ENCODE results near the gene RAB3IL1.
A peak's percentile ranks its signal among the peaks of the same experiment; 100 is the strongest.
"Not testable (repeated sequence)": the region's sequence is repeated elsewhere in the genome, so short reads cannot be mapped to it uniquely, and the experiment has no call there.

The RAB3IL1 gene, protein sequence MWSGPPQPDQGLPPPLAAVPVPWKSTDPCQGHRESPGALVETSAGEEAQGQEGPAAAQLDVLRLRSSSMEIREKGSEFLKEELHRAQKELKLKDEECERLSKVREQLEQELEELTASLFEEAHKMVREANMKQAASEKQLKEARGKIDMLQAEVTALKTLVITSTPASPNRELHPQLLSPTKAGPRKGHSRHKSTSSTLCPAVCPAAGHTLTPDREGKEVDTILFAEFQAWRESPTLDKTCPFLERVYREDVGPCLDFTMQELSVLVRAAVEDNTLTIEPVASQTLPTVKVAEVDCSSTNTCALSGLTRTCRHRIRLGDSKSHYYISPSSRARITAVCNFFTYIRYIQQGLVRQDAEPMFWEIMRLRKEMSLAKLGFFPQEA

DNA sequence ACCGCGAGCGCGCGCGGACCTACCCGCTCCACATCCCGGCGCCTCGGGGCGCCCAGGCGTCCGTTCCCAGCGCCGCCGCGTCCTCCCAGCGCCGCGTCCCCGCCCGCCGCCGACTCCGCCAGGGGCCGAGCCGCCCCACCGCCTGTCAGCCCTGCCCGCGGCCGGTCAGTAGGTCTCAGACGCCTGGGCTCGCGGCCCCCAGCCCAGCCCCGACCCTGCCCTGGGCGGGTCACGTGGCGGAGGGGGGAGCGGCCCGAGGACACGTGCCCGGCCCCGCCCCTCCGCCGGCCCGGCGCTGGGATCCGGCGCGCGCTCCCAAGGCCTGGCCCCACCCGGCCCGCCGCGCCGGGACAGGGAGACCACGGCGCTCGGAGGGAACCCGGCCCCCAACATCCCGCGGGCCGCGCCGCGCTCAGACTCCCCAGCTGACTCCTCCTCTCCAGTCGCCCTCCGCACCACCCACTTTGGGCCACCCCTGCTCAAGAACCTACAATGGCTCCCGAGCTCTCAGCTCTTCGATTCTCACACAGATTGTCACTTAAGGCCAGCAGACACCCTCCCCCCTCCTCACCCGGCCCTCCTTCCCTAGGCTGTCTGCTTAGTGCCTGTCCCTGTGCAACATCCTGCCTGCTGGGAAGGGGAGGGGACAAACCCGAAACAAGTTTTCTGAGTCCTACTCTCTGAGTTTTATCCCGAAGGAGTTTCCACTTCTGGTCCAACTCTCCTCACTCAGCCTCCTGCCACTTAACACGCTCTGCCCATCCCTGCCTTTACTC lies at the start of gene RAB3IL1:
Gene RAB3IL1 (minus strand): TSS at position 233 of the 776 bp plus-strand sequence. CDS start 199 bp downstream, at position 34.
- no peak for DNase-seq

DNA sequence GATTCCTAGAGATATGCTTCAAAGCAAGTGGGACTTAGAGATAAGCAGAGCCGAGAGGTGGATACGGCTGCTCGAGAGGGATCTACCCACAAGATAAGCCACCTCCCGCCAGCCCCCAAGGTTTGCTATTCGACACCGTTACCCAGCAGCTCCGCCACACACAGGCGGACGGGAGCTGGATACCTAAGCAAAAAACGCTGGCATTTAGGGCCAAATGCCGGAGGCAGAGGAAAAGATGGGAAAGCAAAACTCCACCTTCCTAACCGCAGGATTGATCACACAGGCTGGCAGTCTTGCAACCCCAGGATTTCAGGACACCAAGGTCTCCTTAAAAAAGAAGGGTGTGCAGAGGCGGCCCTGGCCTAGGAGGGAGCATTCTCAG lies 49.4 kb upstream of the RAB3IL1 start:
- peak; percentile 18 for DNase-seq

DNA sequence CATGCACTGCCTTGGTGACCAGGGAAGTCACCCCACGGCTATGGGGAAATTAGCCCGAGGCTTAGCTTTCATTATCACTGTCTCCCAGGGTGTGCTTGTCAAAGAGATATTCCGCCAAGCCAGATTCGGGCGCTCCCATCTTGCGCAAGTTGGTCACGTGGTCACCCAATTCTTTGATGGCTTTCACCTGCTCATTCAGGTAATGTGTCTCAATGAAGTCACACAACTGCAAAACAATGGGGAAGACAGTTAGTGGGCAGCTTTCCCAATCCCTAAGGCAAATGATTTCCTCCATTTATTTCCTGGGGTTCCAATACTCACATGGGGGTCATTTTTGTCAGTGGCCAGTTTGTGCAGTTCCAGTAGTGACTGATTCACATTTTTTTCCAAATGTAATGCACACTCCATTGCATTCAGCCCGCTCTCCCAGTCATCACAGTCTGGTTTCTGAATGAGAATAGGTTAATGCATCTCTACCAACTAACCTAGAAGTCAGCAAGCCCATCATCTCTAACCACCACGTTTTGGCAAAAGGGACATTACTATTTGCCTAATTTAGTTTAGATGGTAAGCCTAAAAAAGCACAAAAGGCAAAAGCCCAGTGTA lies 47.4 kb upstream of the RAB3IL1 start:
- not testable (repeated sequence) for DNase-seq

DNA sequence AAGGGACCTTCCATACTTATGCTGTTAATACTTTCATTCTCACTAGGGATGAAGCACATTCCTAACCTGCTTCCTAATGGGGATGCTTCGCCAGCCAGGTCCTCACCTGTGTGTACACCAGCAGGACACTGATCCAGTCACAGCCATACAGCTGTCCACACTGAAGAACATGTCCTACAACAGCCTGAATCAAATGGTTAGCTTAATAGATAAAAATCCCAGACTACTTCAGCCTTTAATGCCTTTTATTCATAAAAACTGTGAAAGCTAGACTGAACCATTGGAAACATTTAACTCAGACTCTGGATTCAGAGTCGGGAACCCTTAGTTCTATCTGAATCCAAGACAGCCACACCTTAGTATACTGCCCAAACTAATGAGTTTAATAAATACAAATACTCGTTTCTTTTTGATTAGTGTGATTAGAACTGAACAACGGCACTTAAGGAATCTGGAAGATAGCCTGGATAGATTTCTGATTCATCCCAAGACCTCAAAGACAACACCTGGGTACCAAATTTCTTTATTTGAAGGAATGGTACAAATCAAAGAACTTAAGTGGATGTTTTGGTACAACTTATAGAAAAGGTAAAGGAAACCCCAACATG lies 46.8 kb upstream of the RAB3IL1 start:
- DNase-seq = no peak

DNA sequence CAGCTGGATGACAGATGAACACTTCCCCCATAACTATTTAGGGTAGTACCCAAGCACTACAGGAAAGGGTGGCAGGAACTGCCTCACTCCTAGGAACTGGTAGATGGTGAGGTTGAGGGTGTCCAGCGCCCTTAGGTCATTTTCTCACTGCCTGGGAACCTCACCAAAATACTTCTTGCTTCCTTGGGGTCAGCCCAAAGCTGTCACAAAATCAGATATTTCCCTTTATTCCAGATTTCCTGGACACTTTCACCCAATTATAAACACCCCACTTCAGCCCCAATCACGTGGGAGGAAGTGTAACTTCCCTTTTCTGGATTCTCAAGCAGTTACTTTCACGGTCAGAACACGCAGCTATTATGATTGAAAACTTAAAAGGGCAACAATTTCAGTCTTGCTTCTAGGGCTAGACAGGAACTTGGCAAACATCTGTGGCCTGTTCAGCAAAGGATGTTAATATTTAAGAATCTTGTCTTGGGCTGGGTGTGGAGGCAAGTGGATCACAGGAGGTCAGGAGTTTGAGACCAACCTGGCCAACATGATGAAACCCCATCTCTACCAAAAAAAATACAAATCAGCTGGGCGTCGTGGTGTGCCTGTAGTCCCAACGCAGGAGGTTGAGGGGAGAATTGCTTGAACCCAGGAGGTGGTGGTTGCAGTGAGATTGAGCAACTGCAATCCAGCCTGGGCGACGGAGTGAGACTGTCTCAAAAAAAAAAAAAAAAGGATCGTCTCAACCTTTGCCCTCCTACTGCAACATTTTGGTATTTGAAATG lies 46.1 kb upstream of the RAB3IL1 start:
- no peak for DNase-seq

DNA sequence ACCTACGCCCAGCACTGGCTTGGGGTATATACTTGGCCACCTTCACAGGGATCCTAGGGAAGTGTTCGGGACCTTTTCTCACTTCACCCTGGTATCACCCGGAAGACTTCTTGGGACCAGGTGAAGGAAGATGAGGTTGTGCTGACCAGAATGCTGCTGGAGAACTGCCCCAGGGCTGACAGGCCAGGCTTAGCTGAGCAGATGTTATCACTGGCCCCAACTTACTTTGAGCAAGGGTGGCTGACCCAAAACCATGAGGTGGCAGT lies 45.6 kb upstream of the RAB3IL1 start:
- no peak for DNase-seq

DNA sequence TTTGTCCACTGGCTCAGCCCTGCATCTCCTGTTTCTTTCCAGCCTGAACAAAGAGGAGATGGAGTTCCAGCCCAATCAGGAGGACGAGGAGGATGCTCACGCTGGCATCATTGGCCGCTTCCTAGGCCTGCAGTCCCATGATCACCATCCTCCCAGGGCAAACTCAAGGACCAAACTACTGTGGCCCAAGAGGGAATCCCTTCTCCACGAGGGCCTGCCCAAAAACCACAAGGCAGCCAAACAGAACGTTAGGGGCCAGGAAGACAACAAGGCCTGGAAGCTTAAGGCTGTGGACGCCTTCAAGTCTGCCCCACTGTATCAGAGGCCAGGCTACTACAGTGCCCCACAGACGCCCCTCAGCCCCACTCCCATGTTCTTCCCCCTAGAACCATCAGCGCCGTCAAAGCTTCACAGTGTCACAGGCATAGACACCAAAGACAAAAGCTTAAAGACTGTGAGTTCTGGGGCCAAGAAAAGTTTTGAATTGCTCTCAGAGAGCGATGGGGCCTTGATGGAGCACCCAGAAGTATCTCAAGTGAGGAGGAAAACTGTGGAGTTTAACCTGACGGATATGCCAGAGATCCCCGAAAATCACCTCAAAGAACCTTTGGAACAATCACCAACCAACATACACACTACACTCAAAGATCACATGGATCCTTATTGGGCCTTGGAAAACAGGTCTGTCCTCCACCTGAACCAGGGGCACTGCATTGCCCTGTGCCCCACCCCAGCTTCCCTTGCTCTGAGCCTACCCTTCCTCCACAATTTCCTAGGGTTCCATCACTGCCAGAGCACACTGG lies 45.0 kb upstream of the RAB3IL1 start:
- no peak for DNase-seq

DNA sequence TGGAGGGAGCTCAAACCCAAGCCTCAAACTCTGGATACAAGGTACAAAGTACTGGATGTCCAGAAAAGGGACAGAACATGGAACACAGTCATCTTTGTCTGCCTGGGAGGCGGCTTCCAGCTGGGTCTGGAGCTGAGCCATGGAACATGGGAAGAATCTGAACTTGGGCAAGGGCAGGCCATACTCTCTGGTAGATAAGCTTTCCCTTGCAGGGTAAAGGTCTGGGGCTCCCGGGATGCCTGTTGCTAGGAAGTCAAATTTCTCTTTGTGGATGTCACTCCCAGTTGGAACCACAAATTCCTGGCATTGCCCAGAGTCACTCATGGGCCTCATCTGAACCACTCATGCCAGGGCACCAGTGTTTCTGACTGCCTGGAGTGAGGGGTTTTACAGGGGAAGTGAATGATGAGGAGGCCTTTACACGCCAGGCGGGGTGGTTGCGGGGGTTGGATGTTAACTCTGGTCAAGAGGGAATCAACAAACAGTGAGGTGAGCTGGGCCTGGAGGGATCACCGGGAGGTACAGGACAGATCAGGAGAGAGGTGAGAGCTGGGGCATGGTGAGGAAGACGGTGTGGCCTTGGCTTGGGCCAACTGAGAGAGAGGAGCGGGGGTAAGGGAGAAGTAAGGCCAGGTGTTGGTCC lies 44.3 kb upstream of the RAB3IL1 start:
- DNase-seq = no peak

DNA sequence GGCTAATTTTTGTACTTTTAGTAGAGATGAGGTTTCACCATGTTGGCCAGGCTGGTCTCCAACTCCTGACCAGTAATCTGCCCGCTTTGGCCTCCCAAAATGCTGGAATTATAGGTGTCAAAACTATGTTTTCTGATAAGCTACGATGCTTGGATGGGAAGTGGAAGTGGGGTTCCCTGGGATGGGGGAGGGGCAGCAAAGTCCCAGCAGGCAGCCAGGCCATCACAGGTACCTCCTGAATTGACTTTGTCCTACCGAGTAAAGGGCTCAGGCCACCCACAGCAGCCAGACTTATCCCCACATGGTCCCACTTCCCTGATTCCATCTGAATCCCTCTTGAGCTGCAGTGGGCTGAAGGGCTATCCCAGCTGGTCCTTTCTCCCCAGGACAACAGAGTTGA lies 43.2 kb upstream of the RAB3IL1 start:
- DNase-seq = no peak

DNA sequence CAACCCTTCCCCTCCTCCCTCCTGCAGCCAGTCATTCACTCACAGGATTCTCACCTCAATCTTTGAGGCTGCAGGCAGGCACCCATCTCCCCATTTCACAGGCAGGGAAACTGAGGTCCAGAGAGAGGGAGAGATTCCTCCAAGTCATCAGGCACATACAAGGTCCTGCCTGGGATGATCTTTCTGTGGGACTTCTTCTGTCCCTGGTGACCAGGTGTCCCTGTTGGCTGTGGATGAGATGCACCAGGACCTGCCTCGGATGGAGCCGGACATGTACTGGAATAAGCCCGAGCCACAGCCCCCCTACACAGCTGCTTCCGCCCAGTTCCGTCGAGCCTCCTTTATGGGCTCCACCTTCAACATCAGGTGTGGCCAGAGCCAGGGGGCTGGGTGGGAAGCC lies 42.3 kb upstream of the RAB3IL1 start:
- no peak for DNase-seq

DNA sequence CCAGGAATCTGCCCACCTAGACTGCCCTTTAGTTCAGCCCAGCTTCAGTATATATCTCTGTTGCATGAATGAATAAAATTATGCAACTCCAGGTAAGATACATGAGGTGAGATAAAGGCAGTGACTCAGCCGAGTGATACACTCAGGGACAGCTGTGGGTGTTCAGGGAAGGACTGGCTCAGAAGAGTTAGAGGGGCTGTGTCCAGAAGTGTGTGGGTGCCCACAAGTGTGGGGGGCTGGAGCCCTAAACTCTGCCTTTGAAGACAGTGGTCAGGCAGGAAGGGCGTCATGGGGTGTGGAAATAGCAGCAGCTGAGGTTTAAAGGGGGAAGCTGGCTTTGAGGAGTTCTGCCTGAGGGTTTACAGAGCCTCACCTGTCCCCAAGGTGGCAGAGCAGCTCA lies 41.7 kb upstream of the RAB3IL1 start:
- DNase-seq = no peak

DNA sequence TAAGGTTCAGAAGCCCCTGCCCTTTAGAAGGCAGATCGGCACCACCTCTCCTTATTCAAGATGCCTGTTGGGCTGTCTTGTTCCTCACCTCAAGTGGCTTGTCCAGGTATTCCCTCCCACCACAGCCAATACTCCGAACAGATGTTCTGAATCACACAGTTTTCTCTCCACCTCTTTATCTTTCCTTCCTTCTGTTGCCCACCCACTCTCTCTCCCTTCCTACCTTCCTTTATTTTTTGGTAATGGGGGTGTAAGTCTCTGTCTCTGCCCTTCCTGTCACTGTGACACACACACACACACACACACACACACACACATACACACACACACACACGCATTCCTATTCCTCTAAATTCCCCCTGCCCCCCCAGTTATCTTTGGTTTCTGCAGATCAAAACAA lies 41.2 kb upstream of the RAB3IL1 start:
- DNase-seq = no peak

DNA sequence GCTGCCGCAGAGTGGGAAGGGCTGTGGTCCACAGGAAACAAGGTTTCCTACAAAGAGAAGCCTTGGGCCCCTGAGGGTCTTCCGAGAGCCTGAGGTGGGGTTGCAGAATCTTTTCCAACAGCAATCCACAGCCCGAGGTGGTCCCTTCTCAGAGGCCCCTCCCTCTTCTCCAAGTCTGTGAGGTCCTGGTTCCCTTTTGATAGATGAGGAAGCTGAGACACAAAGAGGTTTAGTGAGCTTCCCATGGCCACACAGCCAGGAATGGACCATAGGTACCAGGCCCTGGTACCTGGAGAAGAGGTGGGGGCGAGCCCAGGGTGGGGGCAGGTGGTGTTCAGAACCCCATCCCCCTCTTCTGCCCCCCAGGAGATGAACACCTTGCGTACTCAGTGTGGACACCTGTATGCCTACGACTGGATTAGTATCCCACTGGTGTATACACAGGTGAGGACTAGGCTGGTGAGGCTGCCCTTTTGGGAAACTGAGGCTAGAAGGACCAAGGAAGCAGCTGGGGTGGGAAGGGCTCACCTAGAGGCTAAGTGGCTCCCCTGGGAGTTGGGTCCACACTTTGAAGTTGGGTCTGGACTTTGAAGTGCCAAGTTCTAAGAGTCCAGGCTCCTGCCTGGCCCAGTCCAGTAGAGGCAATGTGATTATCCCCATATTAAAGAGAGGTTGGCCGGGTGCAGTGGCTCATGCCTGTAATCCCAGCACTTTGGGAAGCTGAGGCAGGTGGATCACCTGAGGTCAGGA lies 39.8 kb upstream of the RAB3IL1 start:
- DNase-seq = no peak

DNA sequence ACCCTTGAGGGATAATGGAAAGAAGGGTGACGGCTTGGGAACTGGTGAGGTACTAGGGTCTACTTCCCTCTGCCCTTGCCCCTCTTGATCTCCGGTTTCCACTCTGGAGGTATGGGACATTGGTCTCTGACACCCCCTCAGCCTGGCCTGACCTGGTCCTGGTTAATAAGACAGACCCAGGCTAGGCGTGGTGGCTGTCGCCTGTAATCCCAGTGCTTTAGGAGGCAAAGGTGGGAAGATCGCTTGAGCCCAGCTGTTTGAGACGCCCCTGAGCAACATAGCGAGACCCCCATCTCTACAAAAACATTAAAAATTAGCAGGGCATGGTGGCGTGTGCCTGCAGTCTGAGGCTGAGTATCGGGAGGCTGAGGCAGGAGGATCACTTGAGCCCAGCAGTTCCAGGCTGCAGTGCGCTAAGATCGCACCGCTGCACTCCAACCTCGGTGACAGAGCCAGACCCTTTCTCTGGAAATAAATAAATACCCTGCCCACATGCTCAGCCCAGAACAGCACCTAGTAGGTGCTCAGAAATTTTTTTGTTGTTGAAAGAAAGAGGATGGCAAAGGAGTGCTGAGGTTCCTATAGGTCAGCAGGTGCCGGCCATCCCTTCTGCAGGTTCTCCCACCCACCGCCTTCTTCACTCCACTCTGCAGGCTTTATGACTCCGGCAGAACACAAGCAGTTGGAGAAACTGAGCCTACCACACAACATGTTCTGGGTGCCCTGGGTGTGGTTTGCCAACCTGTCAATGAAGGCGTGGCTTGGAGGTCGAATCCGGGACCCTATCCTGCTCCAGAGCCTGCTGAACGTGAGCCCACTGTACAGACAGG lies 39.0 kb upstream of the RAB3IL1 start:
- no peak for DNase-seq

DNA sequence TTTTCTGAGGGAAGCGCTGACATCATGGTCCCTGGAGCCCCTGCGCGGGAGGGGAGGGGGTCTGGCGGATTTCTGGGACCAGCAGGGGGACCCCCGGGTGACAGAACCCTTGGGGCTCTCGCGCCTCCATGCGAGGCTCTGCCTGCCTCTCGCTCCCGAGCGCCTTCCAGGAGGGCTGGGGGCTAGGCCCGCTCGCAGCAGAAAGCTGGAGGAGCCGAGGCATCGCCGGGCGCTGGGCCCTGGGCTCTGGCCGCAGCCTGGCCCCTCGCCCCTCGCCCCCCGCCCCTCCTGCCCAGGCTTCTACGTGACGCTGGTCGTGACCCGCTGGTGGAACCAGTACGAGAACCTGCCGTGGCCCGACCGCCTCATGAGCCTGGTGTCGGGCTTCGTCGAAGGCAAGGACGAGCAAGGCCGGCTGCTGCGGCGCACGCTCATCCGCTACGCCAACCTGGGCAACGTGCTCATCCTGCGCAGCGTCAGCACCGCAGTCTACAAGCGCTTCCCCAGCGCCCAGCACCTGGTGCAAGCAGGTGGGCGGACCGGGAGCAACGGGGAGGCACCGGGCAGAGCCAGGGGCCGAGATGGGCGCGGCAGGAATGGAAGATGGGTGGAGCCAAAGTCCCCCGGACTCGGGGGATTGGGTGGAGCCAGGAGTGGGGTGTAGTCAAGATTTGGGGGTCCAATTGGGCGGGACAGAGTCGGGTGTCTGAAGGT lies 38.2 kb upstream of the RAB3IL1 start:
- DNase-seq = no peak

DNA sequence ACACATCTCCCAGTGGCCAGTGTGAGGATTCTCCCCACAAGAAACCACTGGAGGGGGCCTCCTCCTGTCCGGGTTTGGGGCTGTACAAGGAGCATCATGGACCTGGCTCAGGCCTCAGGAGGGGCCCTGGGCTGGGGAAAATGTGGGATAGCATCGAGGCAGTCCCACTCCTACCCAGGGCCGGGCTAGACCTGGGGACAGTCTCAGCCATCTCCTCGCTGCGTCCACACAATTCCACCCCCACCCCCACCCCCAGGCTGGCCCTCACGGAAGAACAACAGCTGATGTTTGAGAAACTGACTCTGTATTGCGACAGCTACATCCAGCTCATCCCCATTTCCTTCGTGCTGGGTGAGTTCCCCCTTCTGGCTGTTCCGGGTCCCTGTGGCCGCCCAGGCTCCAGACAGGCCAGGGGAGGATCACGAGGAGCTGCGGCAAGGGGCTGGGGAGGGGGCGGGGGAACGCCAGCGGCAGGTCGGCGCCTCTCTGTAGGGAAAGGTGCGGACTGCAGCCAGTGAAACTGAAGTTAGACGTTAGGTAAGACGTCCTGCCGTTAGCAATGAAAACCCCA lies 37.6 kb upstream of the RAB3IL1 start:
- no peak for DNase-seq

DNA sequence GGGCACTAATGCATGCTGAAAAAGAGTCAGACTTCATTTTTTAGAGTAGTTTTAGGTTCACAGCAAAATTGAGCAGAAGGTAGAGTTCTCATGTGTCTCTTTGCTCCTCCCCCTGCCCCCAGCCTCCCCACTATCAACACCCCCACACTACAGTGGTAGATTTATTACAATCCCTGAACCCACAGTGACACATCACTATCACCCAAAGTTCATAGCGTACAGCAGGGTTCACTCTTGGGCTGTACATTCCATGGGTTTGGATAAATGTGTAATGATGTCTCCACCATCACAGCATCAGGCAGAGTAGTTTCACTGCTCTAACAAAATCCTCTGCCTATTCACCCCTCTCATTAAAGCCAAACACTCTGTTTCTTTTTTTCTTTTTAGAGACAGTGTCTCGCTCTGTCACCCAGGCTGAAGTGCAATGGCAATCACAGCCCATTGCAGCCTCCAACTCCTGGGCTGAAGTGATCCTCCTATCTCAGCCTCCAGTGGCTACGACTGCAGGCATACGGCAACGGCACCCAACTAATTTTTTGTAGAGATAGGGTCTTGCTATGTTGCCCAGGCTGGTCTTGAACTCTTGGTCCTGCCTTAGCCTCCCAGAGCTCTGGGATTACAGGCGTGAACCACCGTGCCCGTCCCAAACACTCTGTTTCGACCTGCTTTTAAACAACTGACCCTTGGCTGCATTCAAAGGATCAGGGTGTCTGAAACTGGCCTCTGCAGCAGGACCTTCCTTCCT lies 36.9 kb upstream of the RAB3IL1 start:
- no peak for DNase-seq

DNA sequence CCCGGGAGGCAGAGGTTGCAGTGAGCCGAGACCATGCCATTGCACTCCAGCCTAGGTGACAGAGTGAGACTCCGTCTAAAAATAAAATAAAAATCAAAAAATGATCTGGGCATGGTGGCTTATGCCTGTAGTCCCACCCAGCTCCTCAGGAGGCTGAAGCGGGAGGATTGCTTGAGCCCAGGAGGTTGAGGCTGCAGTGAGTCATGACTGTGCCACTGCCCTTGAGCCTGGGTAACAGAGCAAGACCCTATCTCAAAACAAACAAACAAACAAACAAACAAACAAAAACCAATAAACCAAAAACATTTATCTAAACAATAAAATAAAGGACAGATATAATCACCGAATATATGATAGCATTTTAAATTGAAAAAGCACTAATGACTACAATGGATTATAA lies 36.3 kb upstream of the RAB3IL1 start:
- DNase-seq = not testable (repeated sequence)
